ENCODE results near the gene AJAP1. TPM values are rescaled to one million over a fixed set of nuclear protein-coding genes. Genes with fewer than 3 reads are reported as not detected.

Gene AJAP1
- total RNA-seq, 2 experiments from 2014 or later, result not detected

DNA sequence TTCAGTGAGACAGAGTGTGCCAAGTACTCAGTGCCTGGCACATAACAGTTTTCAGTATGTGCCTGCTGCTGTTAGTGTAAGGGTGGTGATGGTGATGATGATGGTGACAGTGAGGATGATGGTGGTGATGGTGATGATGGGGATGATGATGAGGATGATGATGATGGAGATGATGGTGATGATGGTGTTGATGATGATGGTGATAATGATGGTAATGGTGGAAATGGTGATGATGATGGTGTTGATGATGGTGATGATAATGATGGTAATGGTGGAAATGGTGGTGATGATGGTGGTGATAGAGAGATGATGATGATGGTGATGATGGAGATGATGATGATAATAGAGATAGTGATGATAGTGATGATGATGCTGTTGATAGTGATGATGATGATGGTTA, 62.0 kb downstream of the AJAP1 start:
- ATAC-seq (no peak), DNase-seq (no peak)
- ChIA-PET CTCF (no interaction called here), POLR2A (no interaction called here)
- H3K36me3 Mint-ChIP-seq (ENCODE audit: low read depth), result no peaks in the 10 kb centered on the region
- intact Hi-C loops (cut with DNase I, micrococcal nuclease), result no loop called here
- H3K4me3 Mint-ChIP-seq, result no peak overlapping the region
- no peaks in the 10 kb centered on the region for H3K4me1 Mint-ChIP-seq
- peaks cover 7% of the 10 kb centered on the region for H3K9me3 Mint-ChIP-seq (ENCODE audit: low read depth)
- H3K27ac Mint-ChIP-seq, result no peak overlapping the region
- H3K27me3 Mint-ChIP-seq, result peaks cover 5% of the 10 kb centered on the region

- DNase-seq (no peak), ATAC-seq (no peak)
- H3K9me3 Mint-ChIP-seq (ENCODE audit: low read depth), result peaks cover 7% of the 10 kb centered on the region
- ChIA-PET CTCF (no interaction called here), POLR2A (no interaction called here)
- H3K27me3 Mint-ChIP-seq, result peaks cover 3% of the 10 kb centered on the region
- H3K27ac Mint-ChIP-seq, result no peak overlapping the region
- no peak overlapping the region for H3K4me3 Mint-ChIP-seq
- intact Hi-C loops (cut with DNase I, micrococcal nuclease), result no loop called here
- no peaks in the 10 kb centered on the region for H3K4me1 Mint-ChIP-seq
- no peaks in the 10 kb centered on the region for H3K36me3 Mint-ChIP-seq (ENCODE audit: low read depth)
Observed at GRCh38 chr1:4718071-4718470, 63.7 kb downstream of the AJAP1 start.

GRCh38 chr1:4723106-4723505, 68.7 kb downstream of the AJAP1 start:
- Mint-ChIP-seq H3K36me3 (ENCODE audit: low read depth) (no peaks in the 10 kb centered on the region), H3K27me3 (no peaks in the 10 kb centered on the region), H3K9me3 (ENCODE audit: low read depth) (no peaks in the 10 kb centered on the region), H3K4me3 (no peak overlapping the region), H3K4me1 (no peaks in the 10 kb centered on the region), H3K27ac (no peak overlapping the region)
- ATAC-seq, result no peak
- ChIA-PET POLR2A (no interaction called here), CTCF (no interaction called here)
- no peak for DNase-seq
- intact Hi-C loops (cut with DNase I, micrococcal nuclease), result no loop called here

DNA sequence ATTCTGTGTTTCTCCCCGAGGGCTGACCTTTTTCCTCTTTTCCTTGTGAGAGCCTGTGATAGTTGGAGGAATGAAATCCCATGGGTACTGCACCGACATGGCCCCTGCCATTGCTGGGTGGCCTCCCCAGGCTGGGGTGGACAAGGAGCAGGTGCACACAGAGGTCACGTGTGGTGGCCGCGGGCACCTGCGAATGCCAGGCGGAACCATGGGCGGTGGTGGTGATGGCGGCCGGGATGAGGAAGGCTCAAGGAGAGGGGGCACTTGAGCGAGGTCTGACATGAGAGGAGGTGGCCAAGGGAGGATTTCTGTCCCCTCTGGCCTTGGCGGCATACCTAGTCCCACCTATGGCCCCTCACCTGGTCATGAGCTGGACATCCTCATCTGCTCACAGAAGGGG, 69.6 kb downstream of the AJAP1 start:
- H3K4me3 Mint-ChIP-seq, result no peak overlapping the region
- no peak overlapping the region for H3K27ac Mint-ChIP-seq
- ChIA-PET CTCF (no interaction called here), POLR2A (no interaction called here)
- no peaks in the 10 kb centered on the region for H3K36me3 Mint-ChIP-seq (ENCODE audit: low read depth)
- no peaks in the 10 kb centered on the region for H3K4me1 Mint-ChIP-seq
- intact Hi-C loops (cut with DNase I, micrococcal nuclease), result no loop called here
- DNase-seq, result no peak
- no peaks in the 10 kb centered on the region for H3K27me3 Mint-ChIP-seq
- H3K9me3 Mint-ChIP-seq (ENCODE audit: low read depth), result no peaks in the 10 kb centered on the region
- no peak for ATAC-seq

GRCh38 chr1:4724695-4725250, 70.4 kb downstream of the AJAP1 start:
- no peak for DNase-seq
- intact Hi-C loops (cut with DNase I, micrococcal nuclease), result no loop called here
- Mint-ChIP-seq H3K27ac (no peak overlapping the region), H3K27me3 (no peaks in the 10 kb centered on the region), H3K36me3 (ENCODE audit: low read depth) (no peaks in the 10 kb centered on the region), H3K4me3 (no peak overlapping the region), H3K4me1 (no peaks in the 10 kb centered on the region), H3K9me3 (ENCODE audit: low read depth) (no peaks in the 10 kb centered on the region)
- CTCF ChIA-PET, result interaction anchor here (0.6 kb wide), 1 partner anchor 841 kb away, joined by 4 read pairs; no protein-coding TSS in a partner anchor
- ATAC-seq, result no peak
- POLR2A ChIA-PET, result no interaction called here

DNA sequence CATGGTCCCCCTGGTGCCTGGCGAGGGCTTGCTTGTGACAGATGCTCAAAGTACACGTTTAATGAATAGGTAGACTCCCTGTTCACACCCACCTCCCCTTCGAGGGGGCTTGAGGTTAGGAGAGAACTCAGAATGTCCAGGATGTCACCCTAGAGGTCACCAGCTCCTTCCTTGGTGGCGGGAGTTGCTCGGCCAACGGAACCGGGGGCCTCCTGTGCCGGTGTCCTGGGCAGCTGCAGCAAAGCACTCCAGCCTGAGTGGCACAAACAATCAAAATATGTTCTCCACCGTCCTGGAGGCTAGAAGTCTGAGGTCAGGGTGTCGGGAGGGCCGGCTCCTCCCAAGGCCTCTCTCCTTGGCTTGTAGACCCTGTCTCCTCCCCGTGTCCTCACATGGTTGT, 71.0 kb downstream of the AJAP1 start:
- H3K4me3 Mint-ChIP-seq, result no peak overlapping the region
- no peak for ATAC-seq
- ChIA-PET CTCF (interaction anchor here (0.6 kb wide), 1 partner anchor 842 kb away, joined by 4 read pairs; no protein-coding TSS in a partner anchor), POLR2A (no interaction called here)
- no peaks in the 10 kb centered on the region for H3K9me3 Mint-ChIP-seq (ENCODE audit: low read depth)
- no peaks in the 10 kb centered on the region for H3K4me1 Mint-ChIP-seq
- intact Hi-C loops (cut with DNase I, micrococcal nuclease), result no loop called here
- H3K27me3 Mint-ChIP-seq, result no peaks in the 10 kb centered on the region
- H3K36me3 Mint-ChIP-seq (ENCODE audit: low read depth), result no peaks in the 10 kb centered on the region
- no peak overlapping the region for H3K27ac Mint-ChIP-seq
- DNase-seq, result no peak

DNA sequence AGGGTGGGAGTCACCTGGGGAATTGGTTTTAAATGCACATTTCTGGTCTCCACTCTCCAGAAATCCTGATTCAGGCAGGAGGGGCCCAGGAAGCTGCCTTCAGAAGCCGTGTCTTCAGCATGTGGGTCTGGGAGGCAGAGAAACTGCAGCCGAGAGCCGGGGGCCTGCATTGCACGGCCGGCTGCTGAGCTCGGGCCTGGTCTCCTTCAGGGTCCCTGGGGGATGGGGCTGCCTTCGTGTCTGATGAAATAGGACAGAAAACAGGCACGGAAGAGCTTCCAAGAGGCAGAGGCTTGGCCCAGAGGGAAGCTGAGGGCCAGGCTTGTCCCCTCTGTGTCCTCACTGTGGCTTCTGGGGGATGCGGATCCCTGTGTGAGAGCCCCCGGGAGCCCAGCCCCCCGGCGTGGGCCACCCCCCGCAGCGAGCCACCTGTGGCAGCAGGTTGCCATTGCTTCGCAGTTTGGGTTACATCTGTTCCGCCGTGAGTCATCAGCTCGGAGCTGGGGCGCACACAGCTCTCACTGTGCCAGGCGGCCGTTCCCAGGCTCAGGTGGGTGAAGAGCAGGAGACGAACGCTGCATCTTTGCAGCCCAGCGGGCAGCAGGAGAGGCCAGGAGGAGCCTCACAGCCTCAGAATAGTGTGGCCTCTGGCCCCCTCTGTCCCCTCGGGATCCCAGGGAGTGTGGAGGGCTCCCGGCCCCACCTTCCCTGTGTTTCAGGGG, 72.4 kb downstream of the AJAP1 start:
- ChIA-PET POLR2A (no interaction called here), CTCF (no interaction called here)
- DNase-seq (no peak), ATAC-seq (no peak)
- intact Hi-C loops (cut with DNase I, micrococcal nuclease), result no loop called here
- Mint-ChIP-seq H3K36me3 (ENCODE audit: low read depth) (no peaks in the 10 kb centered on the region), H3K4me3 (no peak overlapping the region), H3K4me1 (no peaks in the 10 kb centered on the region), H3K9me3 (ENCODE audit: low read depth) (no peaks in the 10 kb centered on the region), H3K27ac (no peak overlapping the region), H3K27me3 (no peaks in the 10 kb centered on the region)

DNA sequence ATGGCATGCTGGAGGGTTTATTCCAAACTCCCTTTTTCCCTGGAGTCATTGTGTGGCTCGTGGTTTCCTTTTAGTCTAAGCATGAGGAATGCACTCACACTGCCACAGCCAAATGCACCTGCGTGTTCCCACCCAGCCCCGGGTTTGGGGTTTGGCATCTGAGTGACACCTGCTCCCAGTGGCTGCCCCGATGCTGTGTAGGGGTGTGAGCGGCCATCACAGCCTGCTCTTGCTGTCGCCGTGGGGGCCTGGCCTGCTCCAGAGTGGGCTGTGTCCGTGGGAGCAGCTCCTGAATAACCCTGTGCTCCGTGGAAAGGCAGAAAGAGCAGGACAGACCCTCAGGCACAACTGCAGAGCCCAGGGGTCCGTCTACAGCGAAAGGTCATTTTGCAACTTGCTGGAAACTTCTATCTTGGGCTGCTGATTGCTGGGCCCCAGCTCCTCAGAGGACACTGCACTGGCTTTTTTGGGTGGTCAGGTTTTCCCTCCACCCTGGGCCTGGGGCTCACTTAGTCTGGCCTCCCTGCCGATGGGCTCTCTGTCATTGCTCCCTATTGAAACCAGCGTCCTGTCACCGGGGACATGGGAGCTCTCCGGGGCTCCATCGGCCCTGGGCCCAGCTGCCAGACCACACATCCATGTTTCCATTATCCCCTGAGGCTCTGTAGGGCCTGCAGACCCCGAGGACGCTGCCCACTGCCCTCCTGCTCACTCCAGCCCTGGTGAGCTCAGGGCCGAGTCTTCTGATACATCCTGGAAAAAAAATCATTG, 74.1 kb downstream of the AJAP1 start:
- no peaks in the 10 kb centered on the region for H3K36me3 Mint-ChIP-seq (ENCODE audit: low read depth)
- H3K4me3 Mint-ChIP-seq, result no peak overlapping the region
- no peaks in the 10 kb centered on the region for H3K27me3 Mint-ChIP-seq
- ChIA-PET CTCF (no interaction called here), POLR2A (no interaction called here)
- intact Hi-C loops (cut with DNase I, micrococcal nuclease), result no loop called here
- ATAC-seq (no peak), DNase-seq (no peak)
- no peaks in the 10 kb centered on the region for H3K9me3 Mint-ChIP-seq (ENCODE audit: low read depth)
- H3K27ac Mint-ChIP-seq, result no peak overlapping the region
- no peaks in the 10 kb centered on the region for H3K4me1 Mint-ChIP-seq

DNA sequence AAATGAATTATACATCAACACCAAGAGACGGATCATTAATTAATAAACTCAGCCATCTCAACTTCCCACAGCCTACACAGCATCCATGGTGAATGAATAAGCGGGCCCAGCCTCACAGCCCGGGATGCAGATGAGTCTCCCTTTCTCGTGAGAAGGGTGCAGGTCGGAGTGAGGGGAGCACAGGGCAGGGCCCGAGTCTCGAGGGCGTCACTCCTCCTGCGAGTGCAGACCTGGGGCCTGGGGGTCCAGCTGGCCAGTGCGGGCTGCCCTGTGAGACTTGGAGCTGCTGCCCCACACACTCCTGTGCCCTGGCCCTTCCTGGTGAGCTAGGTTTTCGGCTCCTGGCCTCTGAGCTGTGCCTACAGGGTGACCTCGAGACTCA, 74.7 kb downstream of the AJAP1 start:
- CTCF ChIA-PET, result no interaction called here

GRCh38 chr1:4730078-4730477, 75.7 kb downstream of the AJAP1 start:
- Mint-ChIP-seq H3K27me3 (no peaks in the 10 kb centered on the region), H3K4me1 (no peaks in the 10 kb centered on the region), H3K27ac (no peak overlapping the region), H3K4me3 (no peak overlapping the region), H3K9me3 (ENCODE audit: low read depth) (no peaks in the 10 kb centered on the region), H3K36me3 (ENCODE audit: low read depth) (no peaks in the 10 kb centered on the region)
- ATAC-seq (no peak), DNase-seq (no peak)
- CTCF ChIA-PET, result no interaction called here
- POLR2A ChIA-PET, result no interaction called here
- intact Hi-C loops (cut with DNase I, micrococcal nuclease), result no loop called here

More for the DNA sequence above, 74.7 kb downstream of the AJAP1 start:
- H3K36me3 Mint-ChIP-seq (ENCODE audit: low read depth), result no peaks in the 10 kb centered on the region
- DNase-seq (no peak), ATAC-seq (no peak)
- H3K27ac Mint-ChIP-seq, result no peak overlapping the region
- intact Hi-C loops (cut with DNase I, micrococcal nuclease), result no loop called here
- H3K4me3 Mint-ChIP-seq, result no peak overlapping the region
- no peaks in the 10 kb centered on the region for H3K9me3 Mint-ChIP-seq (ENCODE audit: low read depth)
- no peaks in the 10 kb centered on the region for H3K27me3 Mint-ChIP-seq
- H3K4me1 Mint-ChIP-seq, result no peaks in the 10 kb centered on the region
- POLR2A ChIA-PET, result no interaction called here

DNA sequence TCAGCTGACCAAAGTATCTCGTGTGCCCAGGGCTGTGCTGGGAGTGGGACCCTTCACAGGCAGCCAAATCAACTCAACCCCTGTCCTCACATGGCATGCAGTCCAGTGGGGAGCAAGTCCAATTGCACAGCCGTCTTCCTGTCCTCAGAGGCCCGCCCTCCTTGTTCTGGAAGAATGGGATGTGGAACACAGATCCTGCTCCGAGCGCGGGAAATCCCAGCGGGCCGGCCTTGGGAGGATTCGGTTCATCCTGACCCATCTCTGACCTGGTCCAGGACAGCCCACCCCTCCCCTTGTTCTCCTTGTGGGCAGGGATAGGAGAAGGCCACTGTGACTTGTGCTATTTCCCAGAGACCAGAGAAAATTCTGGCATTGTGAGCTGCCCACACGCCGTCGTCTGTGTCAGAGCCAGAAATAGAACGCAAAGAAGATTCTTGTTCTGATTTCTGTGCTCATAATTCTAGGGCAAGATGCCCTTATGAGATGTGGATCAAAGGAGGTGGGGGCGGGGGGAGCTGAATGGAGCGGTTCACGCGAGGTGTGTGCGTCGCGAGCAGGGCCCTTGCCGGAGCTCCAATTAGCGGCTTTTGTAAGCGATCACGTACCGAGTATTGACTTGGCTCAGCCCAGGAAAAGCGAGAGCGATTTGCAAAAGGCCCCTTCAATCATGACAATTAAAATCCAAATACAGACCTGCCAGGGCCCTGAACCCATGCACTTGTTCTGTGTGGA, 79.2 kb downstream of the AJAP1 start:
- Mint-ChIP-seq H3K9me3 (ENCODE audit: low read depth) (peaks cover 6% of the 10 kb centered on the region), H3K27ac (no peak overlapping the region), H3K27me3 (peaks cover 7% of the 10 kb centered on the region), H3K36me3 (ENCODE audit: low read depth) (peaks cover 5% of the 10 kb centered on the region), H3K4me3 (no peak overlapping the region), H3K4me1 (peaks cover 2% of the 10 kb centered on the region)
- POLR2A ChIA-PET, result no interaction called here
- intact Hi-C loops (cut with DNase I, micrococcal nuclease), result no loop called here
- CTCF ChIA-PET, result no interaction called here
- no peak for DNase-seq
- ATAC-seq, result no peak

DNA sequence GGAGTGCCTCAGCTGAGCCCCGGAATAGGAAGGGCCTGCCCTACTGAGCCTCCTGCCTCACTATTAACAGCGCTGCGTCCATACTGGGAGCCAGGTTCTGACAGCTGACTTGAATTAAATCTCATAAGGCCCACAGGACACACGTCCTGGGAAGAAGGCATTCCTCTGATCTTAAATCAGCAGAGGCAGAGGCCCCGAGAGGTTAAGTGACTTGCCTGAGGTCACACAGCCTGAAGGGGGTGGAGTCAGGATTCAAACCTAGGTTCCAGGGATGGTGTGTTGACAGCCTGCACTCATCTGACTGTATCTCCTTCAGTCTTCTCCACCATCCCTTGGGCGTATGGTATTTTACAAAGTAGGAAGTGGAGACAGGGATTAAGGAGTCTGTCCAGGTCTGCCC, 79.8 kb downstream of the AJAP1 start:
- POLR2A ChIA-PET, result no interaction called here
- ATAC-seq (no peak), DNase-seq (no peak)
- intact Hi-C loops (cut with DNase I, micrococcal nuclease), result no loop called here
- H3K9me3 Mint-ChIP-seq (ENCODE audit: low read depth), result peaks cover 8% of the 10 kb centered on the region
- CTCF ChIA-PET, result no interaction called here
- H3K27me3 Mint-ChIP-seq, result peaks cover 7% of the 10 kb centered on the region
- peaks cover 2% of the 10 kb centered on the region for H3K4me1 Mint-ChIP-seq
- peaks cover 5% of the 10 kb centered on the region for H3K36me3 Mint-ChIP-seq (ENCODE audit: low read depth)
- H3K27ac Mint-ChIP-seq, result no peak overlapping the region
- H3K4me3 Mint-ChIP-seq, result no peak overlapping the region

Measured in activated CD4-positive, alpha-beta T cell treated with anti-CD3 and anti-CD28 coated beads for 36 hours (primary cell).